HG03060 (cell line): ENCODE measurements around the gene PPFIBP1.
"Not testable (repeated sequence)": the region's sequence is repeated elsewhere in the genome, so short reads cannot be mapped to it uniquely, and the experiment has no call there.

ENCODE experiments used
- ATAC-seq: cut with Tn5 transposase; IDR thresholded peaks from one replicate; pipeline ENCODE4 v1.9.1; 2021; ENCODE audit warnings: low read depth, moderate number of reproducible peaks; ENCODE audit not compliant: unreplicated experiment

Gene PPFIBP1

GRCh38 chr12:27539191-27539631 lies 15.2 kb downstream of the PPFIBP1 start:
- ATAC-seq: no peak

DNA sequence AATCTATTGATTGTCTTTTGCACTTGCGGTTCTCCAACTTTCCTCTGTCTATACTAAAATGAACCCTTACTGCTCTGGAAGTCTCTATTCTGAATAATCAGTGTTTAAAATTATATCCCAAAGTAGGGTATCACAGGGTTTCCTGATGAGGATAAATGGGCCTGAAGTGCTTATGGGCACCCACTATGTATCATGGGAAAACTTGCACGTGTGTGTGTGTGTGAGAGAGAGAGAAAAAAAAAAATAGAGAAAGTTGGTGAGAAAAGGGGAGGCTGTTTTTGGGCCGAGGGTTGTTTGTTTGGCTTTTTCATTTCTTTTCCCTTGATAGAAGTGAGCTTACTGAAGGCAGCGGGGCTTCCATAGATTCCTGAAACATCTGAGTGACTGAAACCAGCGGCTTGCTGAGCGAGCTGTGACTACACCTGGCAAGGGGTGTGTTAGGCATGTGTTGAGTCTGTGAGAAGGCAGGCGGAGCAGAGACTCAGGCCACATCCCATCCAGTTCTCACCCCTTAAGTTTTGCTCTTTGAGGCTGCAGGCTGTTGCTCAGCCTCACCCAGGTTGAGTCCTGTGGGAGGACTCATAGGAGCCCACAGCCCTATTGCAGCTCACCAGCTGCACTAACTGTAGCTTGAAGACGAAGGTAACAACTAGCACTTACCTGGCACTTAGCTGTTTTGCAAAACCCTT lies 17.2 kb downstream of the PPFIBP1 start:
- ATAC-seq: no peak

DNA sequence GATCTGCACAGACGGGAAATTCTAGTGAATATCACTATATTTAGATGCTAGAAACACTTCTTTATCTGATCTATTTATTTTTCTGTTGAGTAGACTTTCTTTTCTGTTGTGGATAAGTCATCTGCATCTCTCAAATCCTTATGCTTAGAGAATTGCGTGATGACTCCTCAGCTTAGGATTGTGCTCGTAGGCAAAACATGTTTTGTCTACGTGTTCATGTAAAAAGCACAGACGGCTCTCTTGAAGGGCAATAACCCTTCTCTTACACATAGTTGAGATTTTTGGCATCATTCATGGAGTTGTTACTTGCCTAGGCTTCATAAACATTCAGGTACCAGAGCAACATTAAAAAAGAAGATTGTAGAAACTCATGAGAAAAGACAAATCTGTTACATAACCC lies 18.6 kb downstream of the PPFIBP1 start:
- ATAC-seq: no peak

DNA sequence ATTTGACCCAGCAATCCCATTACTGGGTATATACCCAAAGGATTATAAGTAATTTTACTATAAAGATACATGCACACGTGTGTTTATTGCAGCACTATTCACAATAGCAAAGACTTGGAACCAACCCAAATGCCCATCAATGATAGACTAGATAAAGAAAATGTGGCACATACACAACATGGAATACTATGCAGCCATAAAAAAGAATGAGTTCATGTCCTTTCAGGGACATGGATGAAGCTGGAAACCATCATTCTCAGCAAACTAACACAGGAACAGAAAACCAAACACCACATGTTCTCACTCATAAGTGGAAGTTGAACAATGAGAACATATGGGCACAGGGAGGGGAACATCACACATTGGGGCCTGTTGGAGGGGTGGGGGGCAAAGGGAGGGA lies 20.9 kb downstream of the PPFIBP1 start:
- not testable (repeated sequence) for ATAC-seq

GRCh38 chr12:27545665-27546064 lies 21.7 kb downstream of the PPFIBP1 start:
- ATAC-seq: no peak

DNA sequence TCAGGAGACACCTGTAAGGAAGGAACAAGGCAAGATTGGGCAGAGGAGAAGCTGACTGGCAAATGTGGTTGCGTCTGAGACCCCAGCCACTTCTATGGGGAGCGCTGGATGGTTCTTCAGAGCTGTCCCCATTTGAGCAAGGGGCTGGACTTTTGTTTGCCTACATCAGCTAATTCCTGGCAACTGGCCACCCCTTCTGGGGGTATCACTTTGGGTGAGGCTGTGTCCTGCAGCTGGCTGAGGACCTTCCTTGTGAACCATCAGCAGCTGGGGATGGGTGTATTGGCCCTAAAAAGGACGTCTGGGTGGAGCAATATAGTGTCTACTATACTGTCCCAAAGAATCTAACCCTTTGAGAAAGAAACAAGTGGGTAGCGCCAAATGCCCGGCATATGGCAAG lies 23.6 kb downstream of the PPFIBP1 start:
- no peak for ATAC-seq

DNA sequence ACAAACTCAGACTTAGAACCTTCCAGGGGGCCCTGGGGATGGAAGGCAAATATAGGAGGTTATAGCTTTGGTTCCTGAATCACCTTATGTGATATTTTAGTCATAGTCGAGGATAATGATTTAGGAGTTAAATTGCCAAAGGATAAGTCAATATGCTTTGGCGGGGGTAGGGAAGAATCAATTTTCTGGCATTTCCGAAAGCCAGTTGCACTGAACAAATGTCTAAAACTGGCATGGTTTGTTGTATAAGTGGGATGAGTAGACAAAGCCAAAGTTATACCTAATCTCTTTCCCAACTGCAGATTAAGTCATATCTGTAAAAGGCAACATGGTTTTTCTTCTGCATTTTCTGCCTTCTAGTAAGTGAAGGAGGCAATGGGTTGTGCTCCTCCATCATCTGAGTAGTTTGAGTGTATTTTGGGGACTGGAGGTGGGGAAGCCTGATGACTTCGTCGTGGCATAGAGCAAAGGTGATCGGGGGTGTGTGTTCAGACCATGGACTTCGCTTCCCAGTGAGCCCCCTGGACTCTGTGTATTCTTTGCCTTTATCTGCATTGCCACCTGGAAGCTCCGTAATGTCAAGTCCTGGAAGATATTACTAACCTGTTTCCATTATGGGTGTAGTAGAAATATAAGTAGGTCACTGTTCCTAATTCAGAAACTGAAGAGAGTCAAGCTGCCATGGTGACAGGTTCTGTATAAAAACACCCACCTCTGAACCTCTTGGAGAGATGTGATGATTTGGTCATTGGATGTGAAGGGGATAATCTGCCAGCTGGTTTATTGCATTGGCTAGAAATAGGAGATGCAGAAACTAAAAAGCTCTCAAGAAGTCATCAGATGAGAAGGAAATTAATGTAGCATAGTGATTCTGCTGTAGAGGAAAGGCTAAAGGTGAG lies 24.5 kb downstream of the PPFIBP1 start:
- no peak for ATAC-seq

- ATAC-seq: no peak
These were observed 25.3 kb downstream of the PPFIBP1 start for GRCh38 chr12:27549236-27549800.

DNA sequence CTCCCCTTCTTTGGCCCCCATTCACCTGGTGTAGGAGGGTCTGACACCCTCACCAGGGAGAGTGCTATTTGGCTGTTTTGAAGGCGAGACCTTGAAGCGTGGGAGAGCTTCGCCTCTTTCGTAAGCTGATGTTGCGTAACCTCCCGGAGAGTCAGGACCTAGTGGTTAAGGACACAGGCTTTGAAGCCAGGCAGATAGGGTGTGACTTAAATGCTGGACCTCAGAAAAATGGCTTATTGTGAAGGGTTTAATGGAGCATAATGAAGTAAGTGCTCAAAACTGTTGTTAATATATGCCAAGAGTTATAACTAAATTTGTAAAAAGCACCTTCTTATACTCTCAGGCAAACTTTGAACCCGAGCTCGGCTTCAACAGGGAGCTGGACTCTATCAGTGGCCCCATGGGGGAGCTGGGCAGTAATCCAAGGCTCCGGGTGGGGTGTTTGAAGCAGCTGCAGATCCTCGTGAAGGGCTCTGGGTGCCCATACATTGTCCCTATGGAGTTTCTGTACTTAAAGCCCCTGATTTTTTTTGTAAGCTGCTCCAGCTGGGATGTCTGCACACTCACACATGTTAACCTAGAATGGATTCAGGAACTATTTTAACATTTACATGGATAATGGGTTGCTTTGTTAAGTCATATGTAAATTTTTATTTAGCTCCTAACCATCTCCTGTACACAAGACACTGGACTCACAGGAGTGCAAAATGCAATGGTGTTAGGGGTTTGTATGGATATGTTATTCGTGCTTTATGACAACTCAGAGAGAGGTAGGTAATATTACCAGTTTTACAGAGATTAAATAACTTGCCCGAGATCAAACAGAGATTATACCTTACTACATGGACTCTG lies 26.0 kb downstream of the PPFIBP1 start:
- ATAC-seq: no peak

DNA sequence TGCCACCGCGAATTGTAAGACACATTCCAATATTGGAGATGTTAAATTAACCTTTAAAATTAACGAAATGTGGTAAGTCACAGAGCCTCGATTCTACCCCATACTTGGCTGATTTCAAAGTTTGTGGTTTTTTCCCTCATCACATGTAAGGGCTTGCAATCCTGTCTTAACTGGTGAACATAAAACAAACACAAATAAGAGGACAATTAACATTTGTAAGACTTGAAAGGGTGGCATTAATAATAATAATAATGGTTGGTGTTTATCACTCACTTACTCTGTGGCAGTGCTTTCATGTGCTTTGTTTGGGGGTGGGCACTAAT lies 26.6 kb downstream of the PPFIBP1 start:
- ATAC-seq: no peak

- no peak for ATAC-seq
These were observed 27.3 kb downstream of the PPFIBP1 start for GRCh38 chr12:27551172-27551840.

GRCh38 chr12:27552235-27552634 lies 28.2 kb downstream of the PPFIBP1 start:
- ATAC-seq: no peak

DNA sequence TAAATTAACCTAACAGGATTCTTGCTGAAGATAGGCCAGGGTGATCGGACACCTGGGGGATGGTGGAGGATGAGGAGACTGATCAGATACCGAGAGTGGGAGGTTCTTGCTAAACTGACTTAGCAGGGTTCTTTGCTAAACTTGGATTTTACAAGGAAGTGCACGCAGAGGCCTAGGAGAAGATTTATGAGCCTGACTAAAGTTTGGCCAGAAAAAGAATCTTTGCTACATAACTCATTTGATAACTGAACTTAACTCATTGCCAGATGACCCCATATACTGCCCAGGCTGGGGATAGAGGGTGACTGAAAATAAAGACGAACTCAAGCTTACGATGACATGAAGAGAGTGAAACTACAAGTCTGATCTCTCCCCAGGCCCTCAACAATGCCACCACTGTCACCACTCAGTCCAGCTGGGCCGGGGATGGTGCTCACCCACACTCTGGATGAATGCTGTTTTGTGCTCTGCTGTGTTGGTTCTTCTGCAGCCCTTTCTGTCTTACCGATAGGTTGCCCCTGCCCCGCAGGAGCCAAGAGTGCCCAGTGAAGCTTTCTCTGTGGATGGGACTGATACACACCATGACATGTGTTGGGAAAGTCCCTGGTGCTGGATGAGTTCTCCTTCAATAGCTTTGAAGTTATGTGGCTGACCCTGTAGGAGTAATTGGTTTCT lies 29.0 kb downstream of the PPFIBP1 start:
- no peak for ATAC-seq

DNA sequence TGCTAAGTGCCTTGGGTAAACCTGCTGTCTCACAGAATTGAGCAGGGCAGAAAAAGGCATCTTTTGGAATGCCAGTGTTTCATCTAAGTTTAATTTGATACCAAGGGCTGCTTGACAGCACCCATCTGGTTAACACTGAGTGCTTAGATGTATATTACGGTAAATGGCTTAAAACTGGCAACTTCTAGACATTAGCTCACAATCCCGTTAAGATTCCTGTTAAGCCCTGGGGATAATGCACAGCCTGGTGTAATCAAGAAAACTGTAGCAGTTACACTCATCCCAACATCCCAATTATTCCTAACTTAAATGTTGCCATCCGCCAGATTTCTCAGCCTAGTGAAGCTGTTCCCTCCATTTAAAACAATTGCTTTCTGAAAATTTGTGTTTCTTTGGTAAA lies 29.9 kb downstream of the PPFIBP1 start:
- ATAC-seq: no peak

GRCh38 chr12:27554421-27555186 lies 30.6 kb downstream of the PPFIBP1 start:
- no peak for ATAC-seq

DNA sequence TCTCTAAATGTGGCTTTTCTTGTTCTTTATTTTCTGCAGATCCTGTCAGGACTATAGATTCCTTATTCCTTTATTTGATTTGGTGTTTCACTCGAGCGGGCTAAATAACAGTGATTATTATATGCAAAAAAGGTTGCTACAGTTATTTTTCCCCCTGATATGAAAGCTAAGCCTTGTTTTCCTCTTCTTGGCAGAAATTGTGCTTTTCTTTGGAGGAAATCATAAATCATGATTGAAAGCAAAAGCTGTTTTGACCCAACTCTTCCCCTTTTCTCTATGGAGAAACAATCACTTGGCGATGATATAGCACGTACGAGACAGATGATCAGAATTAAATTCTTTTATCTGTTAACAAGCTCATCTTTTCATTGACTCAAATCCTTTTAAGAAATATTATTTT lies 31.4 kb downstream of the PPFIBP1 start:
- ATAC-seq: no peak

- no peak for ATAC-seq
These were observed 32.1 kb downstream of the PPFIBP1 start for GRCh38 chr12:27555925-27556778.

DNA sequence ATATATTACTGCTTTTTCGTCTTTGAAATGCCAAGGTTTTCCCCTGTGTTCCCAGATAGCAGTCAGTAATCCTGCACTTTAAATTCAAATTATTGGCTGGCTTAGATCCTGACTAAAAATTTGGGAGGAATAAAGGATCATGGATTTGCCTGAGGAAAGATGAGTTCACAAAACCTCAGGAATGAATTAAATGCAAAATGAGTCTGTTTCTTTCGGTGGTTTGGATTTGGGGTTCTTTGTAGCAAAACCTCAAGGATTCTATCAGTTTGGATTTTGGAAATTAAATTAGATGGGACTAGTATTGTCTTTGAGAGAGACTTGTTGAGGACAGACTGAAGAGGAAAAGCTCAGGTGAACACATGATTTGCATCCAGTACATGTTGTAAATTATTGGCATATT lies 36.1 kb downstream of the PPFIBP1 start:
- no peak for ATAC-seq
